D341Med (cell line): ENCODE measurements around the gene ANKRD13D.

Experiments used
- DNase-seq: peaks from one replicate; pipeline ENCODE4 v3.0.0; 2012; ENCODE audit warnings: low spot score

Gene ANKRD13D

GRCh38 chr11:67261946-67262681 is 27.0 kb upstream of the ANKRD13D start:
- no peak for DNase-seq

DNA sequence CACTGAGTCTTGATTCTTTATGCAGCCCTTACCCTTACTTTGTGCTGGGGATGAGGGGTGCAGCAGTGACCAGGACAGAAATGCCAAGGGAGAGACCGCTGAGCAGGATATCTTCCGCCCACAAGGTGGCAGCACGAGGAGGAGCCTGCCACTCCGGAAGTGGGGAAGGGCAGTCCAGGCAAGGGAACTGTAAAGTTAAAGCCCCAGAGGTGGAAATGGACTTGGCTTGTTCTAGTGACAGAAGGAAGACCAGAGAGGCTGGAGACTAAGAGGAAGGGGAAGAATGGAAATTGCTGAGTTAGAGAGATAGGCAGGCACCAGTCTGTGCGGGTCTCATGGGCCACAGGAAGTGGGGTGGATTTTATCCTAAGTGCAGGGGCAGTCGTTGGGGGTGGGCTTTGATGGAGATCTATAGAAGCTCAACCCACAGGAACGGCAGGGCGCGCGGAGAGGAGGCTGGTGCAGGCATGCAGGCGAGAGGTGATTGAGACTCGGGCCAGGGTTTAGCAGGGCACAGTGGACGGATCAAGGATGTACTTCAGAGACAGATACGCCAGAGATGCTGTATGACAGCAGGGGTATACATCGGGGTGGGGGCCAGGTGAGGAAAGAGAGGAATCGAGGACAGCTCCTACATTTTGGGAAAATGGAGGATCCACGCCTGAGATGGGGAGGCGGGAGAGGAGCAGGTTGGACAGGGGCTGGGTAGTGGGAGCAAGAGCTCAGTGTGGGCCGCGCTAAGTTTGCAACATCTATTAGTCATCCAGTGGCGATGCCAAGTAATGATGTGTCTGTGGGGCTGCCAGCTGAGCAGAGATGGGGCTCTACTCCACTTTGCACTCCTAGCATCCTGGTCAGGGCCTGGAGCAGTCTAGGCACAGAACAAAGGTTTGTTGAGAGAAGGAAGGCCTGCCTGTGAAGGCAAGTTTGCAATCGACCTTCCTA is 26.1 kb upstream of the ANKRD13D start:
- peak; percentile 83 for DNase-seq

DNA sequence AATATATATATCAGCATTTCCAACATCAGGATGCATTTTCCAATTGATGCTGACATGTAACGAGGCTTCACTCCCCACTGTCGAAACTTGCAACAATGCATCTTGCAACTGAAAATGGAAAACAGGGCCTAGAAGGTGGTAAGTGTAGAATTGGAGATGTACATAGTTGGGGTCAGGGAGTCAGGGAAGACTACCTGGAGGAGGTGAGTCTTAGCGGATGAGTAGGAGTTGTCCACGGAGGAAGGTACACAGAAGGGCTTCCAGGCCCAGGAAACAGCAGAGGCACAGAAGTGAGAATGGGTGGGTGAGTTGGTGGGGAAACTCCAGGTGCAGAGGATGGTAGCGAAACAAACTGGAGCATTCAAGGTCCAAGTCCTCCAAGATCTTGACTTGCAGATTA is 24.8 kb upstream of the ANKRD13D start:
- no peak for DNase-seq

DNA sequence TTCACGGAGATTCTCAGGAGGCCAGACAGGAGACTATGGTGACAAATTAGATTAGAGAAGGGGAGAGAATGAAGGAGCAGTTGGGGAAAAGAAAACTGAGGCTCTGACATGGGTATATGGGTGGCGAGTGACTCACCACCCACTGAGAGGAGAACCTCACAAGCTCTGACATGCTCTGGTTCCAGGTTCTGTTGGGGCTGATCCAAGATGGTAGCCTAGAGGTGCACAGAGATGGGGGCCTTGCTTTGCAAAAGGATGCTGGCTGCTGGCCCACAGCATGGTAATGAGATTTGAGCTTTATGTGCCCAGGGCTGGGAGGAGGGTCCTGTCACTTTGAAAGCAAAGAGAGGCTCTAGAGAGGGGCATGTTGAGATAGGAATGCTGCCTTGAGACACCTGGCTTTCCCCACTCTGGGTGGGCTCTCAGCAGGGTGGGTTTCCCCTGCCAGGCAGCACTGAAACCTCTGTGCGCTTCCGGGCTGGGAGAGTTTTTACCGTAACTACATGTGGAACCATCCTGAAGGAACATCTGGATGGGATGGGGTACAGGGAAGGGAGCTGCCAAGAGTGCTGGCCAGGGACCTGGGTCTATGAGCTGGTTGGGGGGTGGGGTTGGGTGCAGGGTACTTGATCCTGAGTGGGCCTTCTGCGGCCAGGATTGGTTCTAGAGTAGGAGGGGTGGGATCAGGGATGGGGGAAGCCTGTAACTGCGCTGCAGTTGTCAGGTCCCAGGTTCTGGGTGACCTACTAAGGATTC is 24.0 kb upstream of the ANKRD13D start:
- no peak for DNase-seq

DNA sequence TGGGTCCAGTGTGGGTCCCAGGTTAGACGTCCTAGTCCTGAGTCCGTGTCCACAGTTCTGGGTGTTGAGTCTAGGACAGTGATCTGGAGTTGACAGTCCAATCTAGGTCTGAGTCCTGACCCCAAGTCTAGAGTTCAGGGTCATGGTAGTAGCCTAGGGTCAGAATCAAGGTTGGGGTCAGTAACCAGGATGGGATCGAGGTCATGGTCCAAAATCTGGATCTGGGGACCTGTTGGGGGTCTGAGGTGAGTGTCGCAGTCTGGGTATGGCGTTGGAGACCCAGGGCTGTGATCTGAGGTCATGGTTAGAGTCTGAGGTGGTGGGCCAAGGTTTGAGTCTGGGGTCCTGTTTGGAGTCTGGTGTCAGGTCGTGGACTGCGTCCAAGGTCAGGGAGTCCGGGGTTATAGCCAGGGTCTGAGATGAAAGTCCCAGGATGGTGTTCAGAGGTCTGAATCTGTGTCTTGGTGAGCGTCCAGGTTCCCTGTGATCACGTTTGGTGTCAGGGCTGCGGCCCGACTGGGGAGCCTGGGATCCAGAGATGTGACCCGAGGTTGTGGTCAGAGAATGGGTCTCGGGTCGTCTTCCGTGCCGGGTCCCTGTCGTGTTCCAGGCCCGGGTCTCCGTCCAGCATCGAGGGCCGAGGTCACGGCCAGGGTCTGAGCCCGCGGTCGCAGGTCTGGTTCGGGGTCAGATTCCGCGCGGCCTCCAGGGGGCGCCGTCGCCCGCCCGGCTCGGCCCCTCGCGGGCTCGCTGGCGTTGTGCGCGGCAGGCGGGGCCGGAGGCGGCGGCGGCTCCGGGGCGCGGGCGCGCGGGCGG is 23.3 kb upstream of the ANKRD13D start:
- DNase-seq, result peak; percentile 94

DNA sequence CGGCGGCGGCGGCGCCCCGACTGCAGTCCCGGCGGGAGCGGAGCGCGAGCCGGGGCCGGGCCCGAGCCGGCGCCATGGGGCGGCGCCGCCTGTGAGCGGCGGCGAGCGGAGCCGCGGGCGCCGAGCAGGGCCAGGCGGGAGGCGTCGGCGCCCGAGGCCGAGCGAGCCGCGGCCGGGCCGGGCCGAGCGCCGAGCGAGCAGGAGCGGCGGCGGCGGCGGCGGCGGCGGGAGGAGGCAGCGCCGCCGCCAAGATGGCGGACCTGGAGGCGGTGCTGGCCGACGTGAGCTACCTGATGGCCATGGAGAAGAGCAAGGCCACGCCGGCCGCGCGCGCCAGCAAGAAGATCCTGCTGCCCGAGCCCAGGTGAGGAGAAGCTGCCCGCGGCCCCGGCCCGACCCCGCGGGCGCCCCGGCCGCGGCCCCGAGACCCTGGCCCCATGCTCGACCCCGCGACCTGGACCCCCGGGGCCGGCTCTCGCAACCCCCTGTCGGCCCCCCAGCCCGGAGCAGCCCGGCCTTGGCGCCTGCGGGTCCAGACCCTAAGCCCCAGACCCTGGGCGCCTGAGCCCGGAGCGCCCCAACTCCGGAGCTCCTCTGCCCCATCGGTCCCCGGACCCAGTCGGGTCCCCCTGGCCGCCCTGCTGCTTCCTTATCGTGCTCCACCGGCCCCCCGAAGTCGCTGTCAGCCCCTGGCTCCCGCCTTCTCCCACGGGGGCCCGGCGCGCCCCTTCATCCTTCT is 22.5 kb upstream of the ANKRD13D start, which contains the start of gene GRK2:
Gene GRK2, plus strand, starts transcription at position 25 of the 739 bp plus-strand sequence. Its CDS starts 227 bp downstream, at position 252.
- peak; percentile 86 for DNase-seq

GRCh38 chr11:67267188-67268080 is 21.7 kb upstream of the ANKRD13D start:
- DNase-seq, result no peak

- DNase-seq, result no peak
Measured at GRCh38 chr11:67268081-67268961, 20.8 kb upstream of the ANKRD13D start.

DNA sequence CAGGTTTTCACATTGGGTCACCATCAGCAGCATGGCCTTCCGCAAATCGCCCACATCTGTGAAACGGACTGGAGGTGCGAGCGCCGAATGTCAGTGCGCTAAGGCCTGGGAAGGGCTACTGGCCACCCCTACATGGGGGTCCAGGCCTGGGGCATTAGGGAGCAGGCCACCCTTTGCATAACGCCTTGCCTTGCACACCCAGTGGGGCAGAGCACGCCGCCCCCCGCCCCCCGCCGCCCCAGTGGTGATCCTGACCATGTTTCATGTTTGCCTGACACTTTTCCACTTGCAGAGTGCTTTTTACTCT is 20.2 kb upstream of the ANKRD13D start:
- DNase-seq, result no peak

GRCh38 chr11:67269401-67270255 is 19.5 kb upstream of the ANKRD13D start:
- DNase-seq, result peak; percentile 65

GRCh38 chr11:67270256-67271204 is 18.6 kb upstream of the ANKRD13D start:
- peak; percentile 69 for DNase-seq

DNA sequence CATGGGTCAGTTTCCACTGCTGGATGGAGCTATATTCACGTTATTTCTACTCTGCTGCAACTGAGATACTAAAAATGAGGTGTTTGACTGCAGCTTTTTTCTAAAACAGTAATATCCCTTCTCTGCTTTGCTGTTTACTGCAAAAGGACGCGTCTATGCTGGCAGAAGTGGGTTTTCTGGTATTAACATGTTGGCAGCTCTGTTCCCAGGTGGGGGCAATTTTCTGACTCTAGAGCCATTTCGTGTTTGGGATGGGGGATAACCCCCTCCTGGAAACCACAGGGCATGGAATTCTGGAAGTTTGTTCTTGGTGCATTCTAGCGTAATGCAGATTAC is 17.9 kb upstream of the ANKRD13D start:
- DNase-seq, result no peak

DNA sequence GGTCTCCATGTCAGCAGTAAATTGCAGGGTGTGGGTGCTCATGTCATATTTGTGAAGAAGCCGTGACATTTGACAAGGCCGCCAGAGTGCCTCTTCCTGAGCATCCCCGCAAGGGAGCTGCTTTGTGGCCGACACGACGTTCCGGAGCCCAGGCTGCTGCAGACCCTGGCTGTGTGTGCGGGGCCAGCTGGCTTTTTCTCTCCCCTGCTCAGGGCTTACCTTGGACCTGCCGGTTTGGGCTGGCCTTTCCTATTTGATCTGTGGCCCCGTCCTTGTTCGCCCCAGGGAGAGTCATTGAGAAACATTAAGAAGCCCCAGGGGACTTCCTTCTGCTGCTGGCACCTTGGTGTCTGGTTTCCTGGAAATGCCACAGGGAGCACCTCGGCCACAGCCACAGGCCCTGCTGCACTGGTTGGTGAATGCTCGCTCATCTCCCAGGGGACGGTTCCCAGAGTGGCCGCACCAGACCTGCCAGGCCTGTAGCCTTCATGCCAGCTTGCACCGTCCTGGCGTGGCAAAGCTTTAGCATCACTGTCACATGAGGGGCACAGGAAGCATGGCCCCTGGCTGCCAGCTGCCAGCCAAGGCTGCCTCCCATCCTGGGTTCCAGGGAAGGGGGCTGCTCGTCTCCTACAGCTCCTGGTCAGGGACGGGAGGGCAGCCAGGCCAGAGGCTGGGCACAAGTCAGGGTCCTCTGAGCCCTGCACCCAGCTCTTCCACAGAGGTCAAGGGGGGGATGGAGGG is 17.4 kb upstream of the ANKRD13D start:
- peak; percentile 54 for DNase-seq

DNA sequence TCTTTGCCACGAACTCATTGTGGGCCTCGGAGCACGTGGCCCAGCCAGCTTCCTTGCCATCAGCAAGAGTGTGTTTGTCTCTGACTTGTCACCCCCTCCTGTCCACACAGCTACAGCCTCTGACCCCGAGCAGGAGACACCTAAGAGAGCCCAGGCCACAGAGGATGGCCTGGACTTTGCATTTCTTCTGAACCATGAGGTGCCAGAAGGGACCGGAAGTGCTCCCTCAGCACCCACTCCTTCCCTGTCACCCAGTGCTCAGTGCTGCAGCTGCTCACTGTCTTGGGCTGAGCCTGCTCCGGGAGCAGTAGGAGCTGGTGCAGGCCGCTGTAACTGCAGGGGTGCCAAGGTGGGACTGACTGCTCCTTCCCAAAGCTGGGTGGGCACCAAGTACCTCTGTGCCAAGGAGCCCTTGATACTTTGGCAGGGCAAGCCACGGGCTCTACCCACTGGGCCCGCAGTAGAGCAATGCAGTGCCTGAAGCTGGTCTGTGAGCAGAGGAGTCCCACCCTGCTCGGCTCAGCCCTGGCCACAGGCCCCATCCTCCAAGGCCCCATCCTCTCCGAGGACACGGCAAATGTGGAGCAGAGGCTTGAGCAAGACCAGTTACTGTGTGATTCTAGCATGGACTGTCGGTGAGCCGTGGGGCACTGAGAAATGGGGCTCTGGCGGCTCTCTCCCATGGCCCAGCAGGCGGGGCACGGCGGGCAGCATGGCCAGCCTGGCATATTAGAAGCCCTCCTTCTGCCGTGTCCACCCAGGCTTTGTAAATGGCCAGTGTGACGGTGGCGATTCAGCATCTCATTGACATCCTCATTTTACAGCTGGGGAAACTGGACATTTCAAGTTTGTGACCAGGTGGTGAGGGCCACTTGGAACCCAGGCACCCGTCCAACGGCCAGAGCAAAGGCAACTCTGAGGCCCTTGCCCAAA is 16.5 kb upstream of the ANKRD13D start:
- DNase-seq, result no peak
